A172 (cell line): ENCODE data around the gene EIPR1. TPM values are rescaled to one million over a fixed set of nuclear protein-coding genes. Genes with fewer than 3 reads are reported as not detected.
"Not testable (repeated sequence)": the region's sequence is repeated elsewhere in the genome, so short reads cannot be mapped to it uniquely, and the experiment has no call there.

Source experiments
- DNase-seq: peaks from one replicate; pipeline ENCODE4 v3.0.0-alpha.2; 2015; ENCODE audit warnings: low spot score
- total RNA-seq: library from RNA; depleted of rRNA; stranded (reverse); fragments of >200 nt; shearing (Covaris generic); gene quantifications from 2 replicates; pipeline ENCODE4 v1.2.3, GENCODE V29; 2014

The EIPR1 gene
- total RNA-seq, 1 experiment from 2014 or later: 118 TPM

DNA sequence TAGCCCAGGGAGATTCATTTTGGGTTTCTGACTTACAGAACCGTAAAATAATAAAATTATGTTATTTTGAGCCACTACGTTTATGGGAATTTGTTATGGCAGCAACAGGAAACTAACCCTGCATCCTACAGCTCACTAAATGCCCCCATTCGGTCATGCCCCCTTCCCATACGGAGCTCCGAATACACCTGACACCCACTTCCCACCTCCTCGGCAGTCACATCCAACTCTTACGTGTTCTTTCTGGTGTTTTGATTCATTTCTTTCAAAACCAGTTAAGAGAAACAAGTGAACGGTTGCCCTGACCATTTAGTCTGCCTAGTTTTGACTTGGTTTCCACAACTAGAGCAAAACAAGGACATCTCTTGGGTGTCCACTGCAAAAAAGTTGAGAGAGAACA, 19.7 kb downstream of the EIPR1 start:
- no peak for DNase-seq

DNA sequence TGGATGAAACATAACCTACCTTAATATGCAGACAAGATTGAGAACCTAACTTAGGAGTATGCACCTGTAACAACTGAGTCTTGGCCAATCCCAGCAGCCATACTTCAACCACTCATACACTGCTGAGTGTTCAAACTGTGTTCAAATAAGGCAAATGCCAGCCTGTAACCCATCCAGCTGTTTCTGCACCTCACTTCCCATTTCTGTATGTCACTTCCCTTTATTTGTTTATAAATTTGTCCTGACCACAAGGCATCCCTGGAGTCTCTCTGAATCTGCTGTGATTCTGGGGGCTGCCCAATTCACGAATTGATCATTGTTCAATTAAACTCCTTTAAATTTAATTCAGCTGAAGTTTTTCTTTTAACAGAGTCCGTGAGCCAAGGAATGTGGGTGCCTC, 20.2 kb downstream of the EIPR1 start:
- DNase-seq: not testable (repeated sequence)

DNA sequence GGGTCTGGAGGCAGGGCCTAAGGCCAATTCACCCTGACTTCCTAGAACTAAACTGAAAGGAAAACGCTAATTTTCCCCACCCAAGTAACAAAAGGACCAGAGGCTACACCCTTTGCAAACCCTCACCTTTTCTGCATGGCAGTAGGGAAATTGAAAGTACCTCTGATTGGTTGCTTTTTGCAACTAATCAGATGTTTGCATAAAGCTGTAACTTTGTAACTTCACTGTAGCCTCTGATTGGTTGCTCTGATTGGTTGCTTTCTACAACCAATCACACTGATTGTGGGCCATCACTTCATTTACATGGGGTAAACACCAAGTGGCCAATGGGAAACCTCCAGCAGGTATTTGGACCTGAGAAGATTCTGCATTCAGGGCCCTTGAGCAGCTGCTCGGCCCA, 20.8 kb downstream of the EIPR1 start:
- DNase-seq: no peak

- DNase-seq: no peak
These were observed 21.6 kb downstream of the EIPR1 start for GRCh38 chr2:3355951-3356569.

DNA sequence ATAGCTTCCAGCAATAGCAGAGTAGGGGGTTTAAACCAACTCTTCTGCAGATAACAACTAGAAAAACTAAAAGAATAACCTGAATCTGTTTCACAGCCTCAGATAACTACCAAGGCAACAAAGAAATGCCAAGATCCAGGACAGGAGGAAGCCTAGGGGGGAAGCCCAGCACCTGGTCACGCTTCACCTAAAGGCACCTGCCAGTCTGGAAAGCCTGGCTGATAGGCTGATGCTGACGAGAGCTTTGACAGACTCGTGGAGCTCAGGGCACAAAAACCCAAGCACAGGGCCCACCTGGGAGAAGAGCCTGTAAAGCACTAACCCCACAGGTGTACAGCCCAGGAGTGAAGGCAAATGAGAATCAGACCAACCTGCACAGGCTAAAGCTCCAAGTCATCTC, 22.6 kb downstream of the EIPR1 start:
- DNase-seq: no peak

- no peak for DNase-seq
These were observed 28.4 kb downstream of the EIPR1 start for GRCh38 chr2:3349211-3349693.

DNA sequence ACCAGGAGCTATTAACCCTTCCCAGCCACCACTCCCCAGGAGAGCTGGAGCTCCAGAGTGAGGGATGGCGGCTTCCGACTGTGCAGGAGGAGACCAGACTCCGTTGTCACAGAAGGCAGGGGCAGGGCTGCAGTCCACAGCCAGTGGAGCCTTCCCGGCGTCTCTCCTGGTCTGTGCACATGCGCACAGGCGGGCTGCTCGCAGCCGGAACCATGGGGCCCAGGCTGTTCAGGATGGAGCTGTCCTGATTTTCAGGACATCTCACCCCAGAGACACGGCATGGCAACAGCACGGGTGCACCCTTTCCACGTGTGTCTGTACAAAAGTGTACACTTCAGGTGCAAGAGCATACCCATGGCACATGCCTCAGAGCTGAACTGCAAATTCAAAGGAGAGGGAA, 28.9 kb downstream of the EIPR1 start:
- no peak for DNase-seq

DNA sequence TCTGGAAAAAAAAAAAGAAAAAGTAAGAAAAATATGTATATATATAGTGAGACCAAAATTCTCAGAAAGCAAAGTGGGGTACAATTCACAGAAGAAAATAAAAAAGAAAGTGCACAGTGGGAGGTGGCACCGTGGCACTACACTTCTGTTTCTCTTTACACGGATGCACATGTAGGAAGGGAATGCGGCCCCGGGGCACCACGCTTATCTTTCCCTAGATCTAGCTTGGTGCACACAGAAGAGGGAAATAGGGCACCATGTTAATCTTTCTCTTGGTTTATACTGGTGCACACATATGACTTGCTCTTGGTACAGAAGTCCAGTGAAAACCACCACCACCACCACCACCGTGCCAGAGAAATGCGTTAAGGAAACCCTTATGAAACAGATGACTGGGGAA, 32.0 kb downstream of the EIPR1 start:
- no peak for DNase-seq

DNA sequence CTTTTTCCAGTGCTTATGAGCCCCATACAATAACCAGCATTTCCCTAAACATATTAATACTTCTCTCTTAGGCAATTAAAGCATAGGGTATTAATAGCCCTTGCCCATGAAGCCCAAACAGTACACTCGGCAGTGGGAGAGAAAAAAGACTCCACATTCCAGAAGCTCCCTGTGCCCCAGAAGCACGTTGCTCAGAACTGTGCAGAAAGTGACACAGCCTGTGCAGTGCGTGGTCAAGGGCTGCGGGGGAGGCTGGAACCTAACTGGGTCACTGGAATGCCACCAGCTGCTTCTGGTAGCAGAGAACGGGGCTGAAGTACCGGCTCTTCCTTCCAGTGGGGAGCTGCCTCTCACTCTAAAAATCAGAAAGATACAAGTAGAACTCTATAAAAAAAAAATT, 32.7 kb downstream of the EIPR1 start:
- no peak for DNase-seq

DNA sequence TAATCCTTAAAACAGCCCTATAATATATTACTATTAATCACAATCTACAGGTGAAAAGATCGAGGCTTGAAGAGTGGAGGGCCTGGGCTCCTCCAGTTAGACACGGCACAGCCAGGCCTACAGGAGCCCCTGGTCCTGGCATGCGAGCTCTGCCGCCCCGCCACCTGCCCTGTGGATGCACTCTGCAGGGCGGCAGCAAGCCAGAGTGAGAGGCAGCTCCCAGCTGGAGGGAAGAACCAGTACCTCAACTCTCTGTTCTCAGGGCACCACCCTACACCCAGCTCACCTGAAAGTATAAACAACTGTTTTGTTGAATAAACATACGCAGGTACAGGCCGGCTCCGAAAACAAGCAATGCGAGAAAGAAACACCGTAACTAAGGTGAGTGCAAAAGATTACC, 34.6 kb downstream of the EIPR1 start:
- DNase-seq: no peak

- DNase-seq: no peak
These were observed 35.3 kb downstream of the EIPR1 start for GRCh38 chr2:3342324-3342723.

GRCh38 chr2:3341336-3341735, 36.3 kb downstream of the EIPR1 start:
- DNase-seq: no peak

DNA sequence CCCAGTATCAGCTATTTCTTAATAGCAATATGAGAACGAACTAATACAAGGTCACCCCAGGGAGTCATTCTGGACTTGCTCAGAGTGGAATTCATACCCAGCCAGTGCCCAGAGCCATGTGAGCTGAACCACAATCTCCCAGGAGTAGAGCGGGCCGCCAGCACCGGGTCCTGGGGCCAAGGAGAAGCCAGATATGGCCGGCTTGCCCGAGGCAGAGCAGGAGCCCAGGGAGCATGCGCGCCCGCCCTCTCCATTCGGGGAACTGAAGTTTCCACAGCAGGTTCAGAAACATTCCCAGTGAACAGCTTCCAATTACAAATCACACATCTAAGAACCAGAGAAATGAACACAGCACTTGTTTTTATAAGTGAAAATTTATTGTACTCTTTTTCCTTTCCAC, 37.5 kb downstream of the EIPR1 start:
- no peak for DNase-seq

GRCh38 chr2:3338340-3338739, 39.3 kb downstream of the EIPR1 start:
- no peak for DNase-seq

- DNase-seq: no peak
These were observed 40.8 kb downstream of the EIPR1 start for GRCh38 chr2:3336844-3337243.

DNA sequence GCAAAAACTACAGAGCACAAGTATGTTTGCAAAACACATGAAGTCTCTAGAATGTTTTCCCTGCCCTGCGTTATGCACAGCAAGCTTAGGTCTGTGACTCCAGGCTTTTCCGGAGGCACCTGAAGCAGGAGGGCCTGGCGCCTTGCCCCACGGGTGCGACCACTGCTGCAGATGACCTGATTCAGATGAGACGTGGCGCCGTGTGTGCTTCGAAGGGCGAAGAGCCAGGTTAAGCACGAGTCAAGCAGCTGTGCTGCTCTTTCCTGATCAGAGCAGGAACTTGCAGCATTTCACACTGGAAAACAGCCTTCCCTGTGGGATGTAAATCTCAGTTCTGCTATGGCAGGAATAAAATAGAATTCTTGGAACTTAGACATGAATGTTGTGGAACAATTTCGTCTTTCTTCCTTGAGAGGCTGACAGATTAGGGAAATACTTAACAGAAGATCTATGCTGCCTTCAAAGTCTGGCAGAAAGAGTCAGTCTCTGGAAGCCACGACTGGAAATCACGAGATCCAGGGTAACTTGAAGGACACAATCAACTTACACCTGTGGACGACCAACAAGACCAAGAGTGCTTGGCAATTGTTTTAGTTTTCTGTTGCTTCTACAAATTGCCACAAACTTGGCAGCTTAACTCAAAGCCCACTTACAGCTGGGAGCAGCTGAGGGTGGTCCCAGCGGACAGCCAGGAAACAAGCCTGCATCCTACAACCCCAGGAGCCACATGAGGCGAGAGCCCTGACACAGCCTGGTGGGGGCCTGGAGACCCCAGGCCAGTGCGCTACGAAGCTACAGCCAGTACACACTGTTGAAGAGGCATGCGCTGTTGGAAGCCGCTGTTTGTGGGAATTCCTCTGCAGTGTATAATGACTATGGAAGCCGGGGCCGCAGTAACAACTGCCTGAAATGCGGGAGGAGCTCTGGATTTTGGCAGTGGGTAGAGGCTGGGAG, 42.9 kb downstream of the EIPR1 start:
- DNase-seq: no peak

DNA sequence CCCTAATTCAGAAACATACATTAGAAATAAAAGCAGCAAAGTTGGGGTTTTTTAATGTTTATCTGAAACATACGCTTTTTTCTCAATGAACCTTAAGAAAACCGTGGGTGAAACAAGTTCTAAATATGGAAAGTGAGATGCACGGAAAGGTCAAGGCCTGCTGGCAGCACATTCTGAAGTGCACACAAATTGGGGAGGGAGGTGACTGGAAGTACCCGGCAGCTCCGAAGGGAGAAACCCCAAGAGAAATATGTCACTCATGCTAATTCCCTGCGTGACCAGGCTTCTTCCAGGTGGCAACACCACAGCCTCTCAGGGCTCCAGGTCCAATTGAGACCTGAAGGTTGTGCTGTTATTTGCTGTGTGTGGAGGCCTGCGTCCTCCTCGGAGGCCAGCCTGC, 45.5 kb downstream of the EIPR1 start:
- no peak for DNase-seq

DNA sequence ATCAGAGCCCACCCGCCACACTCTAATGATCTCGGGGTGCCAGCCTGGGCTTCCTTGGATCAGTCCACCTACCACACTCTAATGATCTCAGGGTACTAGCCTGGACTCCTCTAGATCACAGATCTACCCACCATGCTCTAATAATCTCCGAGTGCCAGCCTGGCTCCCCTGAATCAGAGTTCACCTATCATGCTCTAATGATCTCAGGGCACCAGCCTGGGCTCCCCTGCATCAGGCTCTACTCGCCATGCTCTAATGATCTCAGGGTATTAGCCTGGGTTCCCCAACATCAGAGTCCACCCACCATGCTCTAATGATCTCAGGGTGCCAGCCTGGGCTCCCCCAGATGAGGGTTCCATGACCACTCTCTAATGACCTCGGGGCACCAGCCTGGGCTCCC, 48.1 kb downstream of the EIPR1 start:
- no peak for DNase-seq

DNA sequence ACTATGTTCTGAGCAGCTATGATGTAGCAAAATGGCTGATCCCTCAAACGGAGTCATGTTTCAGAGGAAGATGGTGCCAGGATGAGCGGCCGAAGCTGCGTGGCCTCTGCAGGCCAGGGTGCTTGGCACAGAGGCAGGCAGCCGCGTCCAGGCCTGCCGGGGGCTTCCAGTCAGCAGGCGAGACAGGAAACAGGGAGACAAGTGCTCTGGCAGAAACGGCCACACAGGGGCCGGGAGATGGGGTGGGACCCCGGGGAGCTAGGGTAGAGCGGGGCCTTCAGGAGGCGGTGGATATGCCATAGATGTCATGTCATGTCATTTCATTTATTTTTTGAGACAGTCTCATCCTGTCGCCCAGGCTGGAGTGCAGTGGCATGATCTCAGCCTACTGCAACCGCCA, 50.7 kb downstream of the EIPR1 start:
- no peak for DNase-seq

GRCh38 chr2:3326182-3326537, 51.5 kb downstream of the EIPR1 start:
- DNase-seq: no peak

GRCh38 chr2:3325458-3326181, 52.0 kb downstream of the EIPR1 start:
- DNase-seq: no peak

GRCh38 chr2:3324404-3325281, 53.0 kb downstream of the EIPR1 start:
- no peak for DNase-seq
